GM21526 (cell line): Measurements from ENCODE around the gene PITPNM3.

Experiments used
- ATAC-seq: cut with Tn5 transposase; IDR thresholded peaks from one replicate; pipeline ENCODE4 v1.9.1; 2021; ENCODE audit warnings: moderate library complexity; ENCODE audit not compliant: unreplicated experiment, low FRiP score

Gene PITPNM3

DNA sequence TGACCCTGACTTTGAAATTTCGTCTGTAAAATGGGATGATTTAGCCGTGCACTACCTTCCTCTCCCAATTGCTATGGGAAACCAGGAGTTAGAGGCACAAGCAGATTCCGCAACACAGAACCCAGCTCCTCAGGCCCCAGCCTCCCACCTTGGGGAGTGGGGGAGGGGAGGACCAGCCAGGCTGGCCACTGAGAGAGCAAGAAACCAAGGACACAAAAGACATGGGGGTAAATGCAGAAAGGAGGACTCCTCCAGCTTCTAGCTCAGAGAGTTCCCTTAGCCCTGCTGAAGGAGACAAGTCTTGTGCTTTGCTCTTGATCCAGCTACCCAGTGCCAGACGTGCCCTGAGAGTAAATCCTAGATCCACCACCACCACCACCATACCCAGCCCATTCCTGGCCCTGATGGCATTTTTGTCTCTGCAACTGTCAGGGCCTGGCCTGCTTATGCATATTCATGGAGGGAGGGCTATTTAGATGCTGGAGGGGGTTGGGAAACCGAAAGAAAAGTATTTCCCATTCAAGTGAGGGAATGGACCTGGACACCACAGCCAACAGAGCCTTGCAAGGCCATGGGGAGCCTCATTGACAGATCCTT, 25.9 kb downstream of the PITPNM3 start:
- no peak for ATAC-seq

DNA sequence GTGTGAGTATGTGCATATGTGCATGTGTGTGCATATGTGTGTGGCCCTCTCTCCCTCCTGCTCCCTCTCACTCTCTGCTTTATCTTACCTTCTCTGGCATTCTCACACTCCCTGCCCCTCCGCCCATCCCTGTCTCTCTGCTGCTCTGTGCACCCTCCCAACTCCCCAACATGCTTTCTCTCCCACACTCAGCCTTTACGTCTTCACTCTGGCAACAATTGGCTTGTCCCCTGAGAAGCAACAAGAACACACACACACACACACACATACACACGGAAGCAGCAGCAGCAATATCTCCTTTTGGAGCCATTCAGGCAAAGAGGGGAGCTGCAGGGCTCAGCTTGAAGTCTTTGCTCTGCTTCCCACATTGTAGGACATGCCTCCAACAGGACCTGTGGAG, 27.8 kb downstream of the PITPNM3 start:
- ATAC-seq, result no peak

DNA sequence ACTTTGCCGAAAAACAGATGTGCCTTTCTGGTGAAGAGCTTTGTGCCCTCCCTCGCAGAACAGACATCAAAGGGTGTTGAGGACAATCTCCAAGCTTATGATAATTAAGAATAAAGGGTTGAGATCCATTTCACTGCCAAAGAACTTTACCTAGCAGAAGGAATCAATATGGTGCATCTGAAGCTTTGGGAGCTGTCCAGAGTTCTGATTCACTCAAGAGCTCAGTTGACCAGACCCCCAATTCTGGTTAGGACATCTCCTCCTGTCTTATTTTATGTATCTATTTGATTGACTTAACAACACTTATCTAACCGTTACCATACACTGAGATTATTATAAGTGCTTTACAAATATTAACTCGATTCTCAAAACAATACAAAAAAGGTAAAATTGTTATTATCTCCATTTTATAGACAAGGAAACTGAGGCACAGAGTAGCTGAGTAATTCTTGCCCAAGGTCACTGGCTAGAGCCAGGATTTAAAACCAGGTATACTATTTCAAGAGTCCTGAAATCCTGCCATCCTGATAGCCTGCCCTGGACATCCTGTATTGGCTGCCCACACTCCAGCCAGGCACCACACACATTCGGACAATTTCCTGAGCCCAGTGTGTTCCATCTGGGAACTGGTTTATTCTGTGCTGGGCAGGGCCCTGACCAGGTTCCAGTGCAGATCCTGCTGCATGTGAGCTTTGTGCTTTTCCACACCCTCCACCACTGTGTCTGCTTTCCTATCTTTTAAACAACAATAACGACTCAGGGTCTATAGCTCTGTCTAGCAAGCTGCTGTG, 29.8 kb downstream of the PITPNM3 start:
- no peak for ATAC-seq

DNA sequence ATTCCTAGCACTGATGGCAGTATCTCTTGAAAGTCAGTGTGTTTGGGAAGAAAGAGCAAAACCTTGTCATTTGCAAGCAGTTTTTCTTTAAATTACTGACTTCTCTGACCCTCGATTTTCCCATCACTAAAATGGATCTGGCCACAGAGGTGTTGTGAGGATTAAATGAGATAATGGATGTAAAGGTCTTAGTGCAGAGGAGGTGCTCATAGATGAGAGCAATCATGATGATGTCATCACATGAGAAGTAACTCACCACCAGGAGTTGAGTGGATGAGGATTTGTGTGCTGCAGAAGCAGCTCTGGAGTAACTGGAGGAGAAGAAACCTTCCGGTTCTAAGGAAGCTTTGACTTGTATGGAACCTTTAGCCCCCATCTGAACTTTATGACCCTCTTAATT, 30.6 kb downstream of the PITPNM3 start:
- ATAC-seq, result no peak

DNA sequence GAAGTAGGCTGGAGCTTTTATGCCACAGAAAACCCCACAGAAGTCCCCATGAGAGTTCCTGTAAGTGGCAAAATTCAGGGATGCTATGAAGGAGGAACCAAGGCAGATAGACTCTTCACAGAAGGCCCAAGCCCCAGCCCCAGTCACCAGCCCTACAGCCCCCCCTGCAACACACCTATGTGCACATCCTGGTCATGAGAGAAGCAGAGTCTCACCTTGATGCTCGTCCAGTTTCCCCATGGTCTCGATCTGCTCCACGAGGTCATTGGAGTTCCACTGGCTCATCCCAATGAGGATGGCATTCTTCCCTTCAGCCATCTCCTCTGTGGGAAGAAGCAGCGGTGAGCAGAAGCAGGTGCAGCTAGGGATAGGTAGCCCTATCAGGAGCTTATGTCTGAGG, 31.2 kb downstream of the PITPNM3 start:
- no peak for ATAC-seq

DNA sequence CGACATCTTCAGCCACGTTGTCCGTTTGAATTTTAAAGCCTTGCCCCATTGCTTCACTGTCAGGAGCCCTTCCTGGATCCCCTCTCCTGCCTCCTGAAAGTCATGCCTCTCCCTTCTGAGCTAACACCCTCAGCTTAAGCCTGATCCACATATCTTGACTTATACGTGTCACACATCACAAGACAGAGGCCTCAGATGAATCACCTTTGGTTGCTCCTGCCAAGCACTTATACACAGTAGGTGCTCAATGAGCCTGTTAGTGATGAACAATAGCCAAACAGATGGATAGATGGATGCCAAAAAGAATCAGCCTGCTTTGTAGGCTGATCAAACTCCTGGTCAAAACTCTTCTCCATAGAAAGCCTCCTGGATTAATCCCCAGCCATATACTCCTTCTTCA, 31.8 kb downstream of the PITPNM3 start:
- no peak for ATAC-seq

DNA sequence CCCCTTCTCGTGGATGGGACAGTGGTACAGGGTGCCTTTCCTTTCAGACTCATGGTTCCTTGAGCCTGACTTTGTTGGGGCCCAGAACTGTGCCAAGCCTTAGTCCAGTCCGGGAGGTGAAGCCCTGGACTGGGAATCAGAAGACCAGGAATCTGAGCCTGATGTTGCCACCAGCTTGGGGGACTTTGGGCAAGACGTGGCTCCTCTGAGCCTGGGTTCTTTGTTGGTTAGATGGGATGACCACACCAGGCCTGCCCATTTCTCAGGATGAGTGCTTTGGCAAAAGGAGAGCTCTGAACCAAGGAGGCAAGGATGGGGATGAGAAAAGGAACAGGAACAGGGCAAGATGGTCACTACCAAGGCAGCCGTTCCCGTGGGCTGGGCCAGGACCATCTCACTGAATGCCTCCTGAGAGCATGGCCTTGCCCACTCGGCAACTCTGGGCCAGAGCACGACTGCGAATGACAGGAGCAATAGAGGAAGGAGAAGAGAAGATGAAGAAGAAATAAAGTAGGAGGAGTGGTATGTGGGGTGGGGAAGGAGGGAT, 32.5 kb downstream of the PITPNM3 start:
- no peak for ATAC-seq

DNA sequence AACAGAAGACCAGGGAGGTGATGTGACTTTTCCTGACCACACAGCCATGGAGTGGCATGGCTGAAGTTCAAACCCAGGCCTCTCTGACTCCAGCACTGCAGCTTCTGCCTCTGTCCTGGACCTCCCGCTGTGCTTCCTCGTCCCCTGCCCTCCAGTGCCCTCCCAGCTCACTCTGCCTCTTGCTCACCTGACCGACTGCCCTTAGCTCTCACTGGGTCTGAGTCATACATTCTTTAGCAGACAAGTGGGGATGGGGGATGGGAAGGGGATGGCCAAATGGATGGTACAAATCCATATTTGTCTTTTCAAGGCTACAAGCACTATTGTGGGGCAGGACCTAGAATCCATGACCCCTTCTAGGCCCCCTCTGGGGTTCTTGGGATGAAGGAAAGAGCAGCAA, 33.0 kb downstream of the PITPNM3 start:
- ATAC-seq, result no peak

DNA sequence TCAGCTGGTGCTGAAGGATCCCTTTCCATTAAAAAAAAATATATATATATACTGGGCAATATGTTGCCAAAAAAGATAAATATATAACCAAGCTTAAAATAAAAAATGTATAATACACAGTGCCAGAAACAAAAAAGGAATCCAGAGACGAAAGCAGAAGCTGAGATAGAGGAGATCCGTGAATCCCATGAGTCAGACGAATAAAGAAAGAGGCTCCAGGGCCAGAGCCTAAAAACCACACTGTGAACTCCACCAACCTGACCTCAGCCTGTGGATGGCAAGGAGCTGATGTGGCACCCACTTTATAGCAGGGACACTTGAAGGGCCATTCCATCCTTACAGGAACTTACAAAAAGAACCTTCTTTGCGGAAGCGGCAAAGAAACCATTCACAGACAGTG, 34.8 kb downstream of the PITPNM3 start:
- ATAC-seq, result no peak

DNA sequence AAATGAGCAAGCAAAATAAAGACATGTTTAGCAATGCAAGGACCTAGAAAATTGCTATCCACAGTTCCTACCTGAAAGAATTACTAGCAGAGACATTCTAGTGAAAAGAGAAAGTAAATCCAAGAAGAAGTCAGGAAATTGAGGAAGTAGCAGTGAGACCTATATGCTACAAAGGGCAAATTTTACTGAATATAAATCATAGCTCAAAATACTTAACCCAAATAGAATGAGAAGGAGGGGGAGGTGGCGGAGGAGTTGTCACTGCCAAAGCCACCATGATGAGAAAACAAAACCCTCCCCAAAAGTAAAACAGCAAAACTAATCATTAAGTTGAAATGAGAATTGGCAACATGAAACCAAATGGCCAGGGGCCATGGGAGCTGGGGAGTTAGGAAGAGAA, 39.3 kb downstream of the PITPNM3 start:
- ATAC-seq, result no peak

DNA sequence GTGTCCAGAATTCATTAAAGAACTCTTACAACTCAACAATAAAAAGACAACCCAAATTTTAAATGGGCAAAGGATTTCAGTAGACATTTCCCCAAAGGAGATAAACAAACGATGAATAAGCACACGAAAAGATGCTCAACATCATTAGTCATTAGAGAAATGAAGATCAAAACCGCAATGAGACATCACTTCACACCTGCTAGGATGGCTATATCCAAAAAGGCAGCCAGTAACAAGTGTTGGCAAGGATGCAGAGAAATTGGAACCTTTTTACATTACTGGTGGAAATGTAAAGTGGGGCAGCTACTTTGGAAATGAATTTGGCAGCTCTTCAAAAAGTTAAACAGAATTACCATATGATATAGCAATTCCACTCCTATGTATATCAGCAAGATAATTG, 42.0 kb downstream of the PITPNM3 start:
- no peak for ATAC-seq

DNA sequence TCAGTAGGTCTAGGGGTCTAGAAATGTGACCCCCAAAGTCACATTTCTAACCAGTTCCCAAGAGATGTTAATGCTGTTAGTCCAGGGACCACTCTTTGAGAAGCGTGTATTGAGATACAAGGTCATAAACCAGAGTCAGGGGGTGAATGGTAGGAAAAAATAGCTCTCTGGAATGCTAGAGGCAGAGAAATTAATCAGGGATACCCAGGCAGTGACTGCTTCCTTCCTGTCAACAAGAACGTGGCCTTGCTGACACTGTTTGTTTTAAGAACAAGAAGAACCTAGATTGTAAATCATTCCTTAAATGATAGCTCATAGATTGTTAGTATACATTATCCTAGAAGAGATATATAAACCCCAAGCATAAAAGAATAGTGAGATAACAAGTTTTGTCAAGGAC, 43.8 kb downstream of the PITPNM3 start:
- ATAC-seq, result no peak

DNA sequence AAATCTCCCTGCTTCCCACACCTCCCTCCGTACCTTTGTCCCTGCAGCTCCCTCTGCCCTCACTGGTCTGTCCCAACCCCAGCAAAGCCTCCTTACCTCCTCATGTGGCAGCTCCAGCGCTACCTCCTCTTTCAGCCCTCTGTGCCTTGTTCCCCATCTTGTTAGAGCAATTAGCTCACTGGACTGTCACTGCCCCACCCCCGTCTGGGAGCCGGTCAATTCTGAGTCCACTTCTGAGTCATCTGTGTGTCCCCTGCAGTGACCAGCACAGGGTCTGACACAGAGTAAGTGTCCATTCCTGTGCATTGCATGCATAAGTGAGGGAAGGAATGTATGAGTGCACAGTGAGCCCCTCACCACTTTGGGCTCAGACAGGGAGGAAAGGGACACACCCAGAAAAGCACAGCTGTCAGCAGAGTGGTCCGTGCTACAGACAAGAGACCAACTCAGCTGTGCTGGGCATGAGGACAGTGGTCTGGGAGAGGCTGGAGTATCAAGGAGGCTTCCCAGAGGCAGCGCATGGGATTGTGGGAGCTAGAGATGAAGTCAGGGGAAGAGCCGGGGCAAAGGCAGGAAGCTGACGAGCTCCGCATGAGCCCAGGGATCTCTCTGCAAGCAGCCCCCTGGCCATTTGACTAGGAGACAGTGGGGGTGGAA, 45.9 kb downstream of the PITPNM3 start:
- ATAC-seq, result no peak

DNA sequence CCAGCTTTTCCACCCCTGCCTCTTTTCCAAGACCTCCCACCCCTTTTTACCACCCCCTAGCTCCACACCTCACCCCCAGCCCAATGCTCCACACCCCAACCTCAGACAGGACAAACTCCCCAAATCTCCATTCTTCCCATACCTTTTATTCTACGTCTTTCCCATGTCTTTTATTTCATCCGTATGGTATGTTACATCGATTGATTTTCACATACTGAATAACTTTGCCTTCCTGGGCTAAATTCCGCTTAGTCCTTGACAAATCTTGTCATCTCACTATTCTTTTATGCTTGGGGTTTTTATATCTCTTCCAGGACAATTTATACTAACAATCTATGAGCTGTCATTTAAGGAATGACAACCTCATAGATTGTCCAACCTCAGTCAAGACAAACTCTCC, 46.4 kb downstream of the PITPNM3 start:
- ATAC-seq, result no peak

DNA sequence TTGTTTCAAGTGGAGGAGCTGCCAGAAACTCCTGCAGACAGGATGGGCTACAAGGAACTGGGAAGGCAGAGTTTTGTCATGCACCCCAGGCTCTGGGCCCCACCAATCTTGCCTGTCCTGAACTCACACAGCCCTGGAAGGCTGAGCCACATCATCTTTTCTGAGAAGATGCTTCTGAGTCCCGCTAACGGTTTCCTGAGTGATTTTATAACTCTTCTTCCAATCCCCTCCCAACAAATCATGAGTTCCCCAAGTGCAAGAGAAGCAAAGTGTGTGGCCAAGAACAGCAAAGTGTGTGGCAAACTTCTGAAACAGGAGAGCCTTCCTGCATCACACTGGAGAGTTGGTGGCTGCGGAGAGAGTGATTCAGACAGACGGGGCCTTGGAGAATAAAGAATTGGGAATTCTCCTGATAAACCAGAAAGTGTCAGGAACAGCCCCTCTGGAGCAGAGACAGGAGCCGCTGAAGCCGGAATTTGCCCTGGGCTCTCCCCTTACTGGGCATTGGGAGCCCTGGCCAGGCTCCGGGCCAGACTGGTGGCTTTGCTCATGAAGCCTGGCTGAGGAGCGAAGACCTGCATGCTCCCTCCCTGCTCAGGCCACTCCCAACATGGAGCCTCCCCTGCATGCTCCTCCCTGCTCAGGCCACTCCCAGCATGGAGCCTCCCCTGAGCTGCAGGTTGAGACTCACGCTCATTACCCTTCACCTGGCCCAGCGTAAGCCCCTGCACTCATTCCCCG, 47.2 kb downstream of the PITPNM3 start:
- no peak for ATAC-seq

DNA sequence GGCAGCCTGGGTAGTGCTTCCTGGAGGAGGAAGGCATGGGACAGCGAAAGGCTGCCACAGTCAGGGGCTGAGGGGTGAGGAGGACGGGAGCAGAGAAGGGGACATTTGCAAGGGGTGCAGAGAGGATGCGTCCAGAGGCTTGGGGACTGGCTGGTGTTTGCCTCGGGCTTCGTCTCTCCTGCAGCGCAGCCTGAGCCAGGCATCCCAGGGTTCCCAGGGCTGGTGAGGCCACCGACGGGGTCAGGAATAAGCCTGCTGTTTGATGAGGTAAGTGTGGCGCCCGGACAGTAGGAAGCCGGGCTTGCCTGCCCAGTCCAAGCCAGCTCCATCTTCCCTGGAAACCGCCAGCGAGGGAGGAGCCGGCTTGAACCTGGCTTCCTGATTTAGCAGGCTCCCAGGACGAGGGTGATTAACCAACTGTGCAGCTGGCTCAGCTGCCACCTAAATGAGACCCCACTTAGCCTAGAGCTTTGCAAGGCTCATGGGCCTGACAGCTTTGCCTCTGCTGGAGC, 47.8 kb downstream of the PITPNM3 start:
- no peak for ATAC-seq

DNA sequence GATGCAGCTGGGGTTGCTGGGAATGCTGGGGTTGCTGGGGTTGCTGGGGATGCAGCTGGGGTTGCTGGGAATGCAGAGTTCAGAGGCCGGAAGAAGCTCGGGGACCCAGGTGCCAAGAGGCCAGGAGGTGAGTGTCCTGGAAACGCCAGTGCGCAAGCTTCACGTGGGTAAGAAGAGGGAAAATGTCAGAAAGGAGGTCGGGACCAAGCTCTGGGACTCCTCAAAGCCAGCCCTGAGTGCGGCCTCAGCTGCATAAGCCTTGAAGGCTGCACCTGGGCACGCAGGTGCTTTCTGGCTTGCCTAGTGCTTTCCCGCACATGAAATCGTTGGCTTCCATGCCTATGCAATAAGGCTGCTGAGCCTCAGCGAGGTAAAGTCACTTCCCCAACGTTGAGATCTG, 48.3 kb downstream of the PITPNM3 start:
- no peak for ATAC-seq

DNA sequence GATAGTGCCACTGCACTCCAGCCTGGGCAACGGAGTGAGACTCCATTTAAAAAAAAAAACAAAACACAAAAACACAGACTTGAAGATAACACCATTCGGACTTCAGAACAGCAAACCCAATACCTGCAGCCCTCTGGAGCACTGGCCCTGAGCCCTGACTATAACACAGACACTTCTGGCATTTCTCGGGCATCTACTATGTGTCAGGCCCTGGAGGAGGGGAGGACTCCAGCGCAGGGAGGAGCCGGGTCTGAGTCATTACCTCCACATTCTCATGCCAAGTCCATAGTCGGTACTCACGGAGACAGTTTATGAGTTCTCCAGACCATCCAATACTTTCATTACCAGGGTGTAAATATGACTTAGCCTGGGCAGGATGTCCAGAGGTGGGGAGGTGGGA, 48.8 kb downstream of the PITPNM3 start:
- no peak for ATAC-seq

DNA sequence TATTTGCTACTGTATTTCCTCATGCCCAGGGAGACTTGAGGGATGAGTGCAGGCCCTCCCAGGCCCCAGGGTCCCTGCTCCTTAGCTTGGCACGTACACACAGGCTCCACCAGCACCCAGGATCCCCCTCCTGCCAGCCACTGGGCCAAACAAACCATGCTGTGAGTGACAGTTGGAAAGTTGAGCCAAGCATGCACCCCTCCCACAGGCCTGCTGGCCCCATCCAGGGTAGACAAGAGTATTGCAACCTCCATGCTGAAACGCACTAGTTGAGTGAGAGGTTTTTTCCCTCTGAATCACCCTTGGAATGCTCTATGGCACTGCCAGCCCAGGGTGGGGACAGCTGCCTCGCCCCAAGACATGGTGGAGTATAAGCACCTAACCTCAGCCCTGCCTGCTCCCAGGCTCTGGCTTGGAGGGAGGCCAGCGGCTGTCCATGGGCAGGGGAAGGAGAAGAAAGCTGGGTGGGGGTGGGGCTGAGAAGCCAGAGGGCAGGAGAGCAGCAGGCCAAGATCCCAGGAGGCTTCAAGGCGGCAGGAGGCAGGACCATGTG, 49.6 kb downstream of the PITPNM3 start:
- no peak for ATAC-seq

DNA sequence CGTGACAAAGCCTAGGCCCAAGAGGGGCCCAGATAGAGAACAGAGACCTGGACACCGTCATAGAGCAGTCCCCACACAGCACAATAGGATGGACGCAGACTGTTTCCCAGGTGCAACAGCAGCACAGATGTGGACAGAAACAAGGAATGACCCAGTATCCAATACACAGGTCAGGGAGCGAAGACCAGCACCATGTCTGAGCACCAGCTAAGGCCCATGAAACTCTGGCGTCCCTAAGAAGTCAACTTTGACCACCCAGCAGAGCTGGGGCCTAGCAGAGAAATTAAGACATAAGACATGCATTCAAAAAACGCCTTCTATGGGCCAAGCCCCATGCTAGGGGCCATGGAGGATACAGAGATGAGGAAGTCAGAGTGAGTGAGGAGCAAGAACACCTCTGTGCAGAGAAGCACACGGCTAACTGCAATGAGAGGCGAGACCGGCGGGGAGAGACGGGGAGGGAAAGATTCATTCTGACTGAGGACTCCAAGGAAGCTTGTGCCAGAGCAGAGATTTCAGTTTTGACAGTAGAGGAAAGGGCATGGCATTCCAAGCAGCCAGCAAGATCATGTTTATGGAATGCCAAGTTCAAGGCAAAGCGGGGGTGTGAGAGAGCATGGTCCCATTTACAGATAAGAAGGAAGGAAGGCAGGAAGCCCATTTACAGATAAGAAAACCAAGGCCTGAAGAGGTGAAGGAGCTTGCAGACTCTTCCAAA, 50.8 kb downstream of the PITPNM3 start:
- no peak for ATAC-seq
